Measurements from ENCODE around the gene MAP1S.

The MAP1S gene

GRCh38 chr19:17686023-17686521 is 33.2 kb upstream of the MAP1S start:
- no peak for TF ChIP-seq CTCF (IDR thresholded peaks at IDR 0.05)

- no peak for TF ChIP-seq CTCF (IDR thresholded peaks at IDR 0.05)
These were observed 32.7 kb upstream of the MAP1S start for GRCh38 chr19:17686592-17687024.

GRCh38 chr19:17687141-17687856 is 32.0 kb upstream of the MAP1S start:
- TF ChIP-seq CTCF (IDR thresholded peaks at IDR 0.05): no peak

GRCh38 chr19:17687857-17688784 is 31.2 kb upstream of the MAP1S start, which contains the start of gene UNC13A:
UNC13A (minus strand) TSS chr19:17688354; CDS start chr19:17688199, 155 bp downstream.
- no peak for TF ChIP-seq CTCF (IDR thresholded peaks at IDR 0.05)

- no peak for TF ChIP-seq CTCF (IDR thresholded peaks at IDR 0.05)
These were observed 30.3 kb upstream of the MAP1S start for GRCh38 chr19:17688853-17689595.

GRCh38 chr19:17692566-17692965 is 26.7 kb upstream of the MAP1S start:
- no peak for TF ChIP-seq CTCF (IDR thresholded peaks at IDR 0.05)

- no peak for TF ChIP-seq CTCF (IDR thresholded peaks at IDR 0.05)
These were observed 24.1 kb upstream of the MAP1S start for GRCh38 chr19:17695198-17695597.

Data from LNCAP (cell line).